Measurements from ENCODE around the gene PIK3R4. TPM values are rescaled to one million over a fixed set of nuclear protein-coding genes. Genes with fewer than 3 reads are reported as not detected.

The PIK3R4 gene
- total RNA-seq, 2 donors from 2014 or later, result 14.6 to 15.0 TPM

DNA sequence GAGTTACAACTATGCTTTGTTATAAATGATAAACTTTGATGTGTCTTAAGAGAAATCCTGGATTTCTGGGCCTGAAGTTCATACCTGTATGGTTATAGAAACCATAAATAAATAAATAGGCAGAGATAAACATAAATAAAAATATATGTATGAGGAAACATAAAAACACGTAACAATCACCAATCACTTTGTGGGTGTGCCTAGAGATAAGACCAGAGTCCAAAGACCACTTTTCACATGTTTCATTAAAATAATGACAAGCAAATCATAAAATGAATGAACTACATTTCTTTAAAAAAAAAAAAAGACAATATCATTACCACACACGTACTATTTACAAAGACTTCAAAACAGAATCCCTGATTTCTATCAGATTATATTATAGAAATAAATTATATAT is 14.1 kb downstream of the PIK3R4 start:
- no peak for DNase-seq
- no peaks in the 10 kb centered on the region for H3K9me3 ChIP-seq (ENCODE audit: control insufficient read depth, low read length, poor library complexity, severe bottlenecking)
- ATAC-seq, result no peak
- Mint-ChIP-seq H3K36me3 (ENCODE audit: low read depth) (peaks cover 2% of the 10 kb centered on the region), H3K27ac (no peak overlapping the region), H3K4me1 (peaks cover 14% of the 10 kb centered on the region), H3K4me3 (no peak overlapping the region), H3K27me3 (no peaks in the 10 kb centered on the region)

DNA sequence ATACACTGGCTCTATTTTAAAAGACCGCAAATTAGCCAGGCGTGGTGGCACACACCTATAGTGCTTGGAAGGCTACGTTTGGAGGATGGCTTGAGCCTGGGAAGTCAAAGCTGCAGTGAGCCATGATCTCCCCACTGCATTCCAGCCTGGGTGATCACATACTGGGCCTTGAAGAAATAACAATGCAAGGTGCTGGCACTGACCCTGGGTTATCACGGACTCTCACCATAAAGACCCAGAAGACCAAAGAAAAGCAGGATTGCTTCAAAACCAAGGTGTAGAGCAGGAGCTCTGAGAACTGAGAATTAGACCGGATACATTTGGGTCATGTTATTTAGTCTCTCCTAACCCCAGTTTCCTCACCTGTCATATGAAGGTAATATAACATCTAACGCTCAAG is 14.8 kb downstream of the PIK3R4 start:
- ATAC-seq (no peak), DNase-seq (no peak)
- H3K27me3 Mint-ChIP-seq, result no peaks in the 10 kb centered on the region
- no peak overlapping the region for H3K27ac Mint-ChIP-seq
- no peak overlapping the region for H3K4me3 Mint-ChIP-seq
- no peaks in the 10 kb centered on the region for H3K9me3 ChIP-seq (ENCODE audit: control insufficient read depth, low read length, poor library complexity, severe bottlenecking)
- peaks cover 2% of the 10 kb centered on the region for H3K36me3 Mint-ChIP-seq (ENCODE audit: low read depth)
- peaks cover 10% of the 10 kb centered on the region for H3K4me1 Mint-ChIP-seq

- no peaks in the 10 kb centered on the region for H3K27me3 Mint-ChIP-seq
- H3K36me3 Mint-ChIP-seq (ENCODE audit: low read depth), result peaks cover 4% of the 10 kb centered on the region
- H3K4me3 Mint-ChIP-seq, result no peak overlapping the region
- ATAC-seq (no peak), DNase-seq (no peak)
- H3K27ac Mint-ChIP-seq, result peak overlapping the region; percentile 56
- H3K4me1 Mint-ChIP-seq, result peaks cover 12% of the 10 kb centered on the region
- no peaks in the 10 kb centered on the region for H3K9me3 ChIP-seq (ENCODE audit: control insufficient read depth, low read length, poor library complexity, severe bottlenecking)
Observed at GRCh38 chr3:130729154-130729553, 17.5 kb downstream of the PIK3R4 start.

DNA sequence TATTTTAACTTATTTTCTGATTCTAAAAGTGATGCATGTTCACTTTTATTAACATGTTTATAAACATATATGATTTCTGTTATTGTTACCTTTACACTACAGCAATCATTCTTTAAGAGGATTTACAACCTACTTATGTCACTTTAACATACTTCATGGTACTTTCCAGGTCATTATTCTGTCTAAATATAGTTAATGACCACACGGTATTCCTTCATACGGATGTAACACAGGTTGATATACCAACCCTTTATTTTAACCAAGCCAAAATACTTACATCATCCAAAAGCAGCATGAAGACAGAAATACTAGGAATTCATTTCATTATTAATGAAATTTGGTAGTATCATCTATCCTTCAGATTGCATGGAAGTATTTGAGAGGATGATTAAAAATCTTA is 18.6 kb downstream of the PIK3R4 start:
- Mint-ChIP-seq H3K4me1 (peaks cover 12% of the 10 kb centered on the region), H3K4me3 (no peak overlapping the region), H3K27me3 (no peaks in the 10 kb centered on the region), H3K36me3 (ENCODE audit: low read depth) (peaks cover 4% of the 10 kb centered on the region), H3K27ac (peak overlapping the region; percentile 56)
- ATAC-seq (no peak), DNase-seq (no peak)
- no peaks in the 10 kb centered on the region for H3K9me3 ChIP-seq (ENCODE audit: control insufficient read depth, low read length, poor library complexity, severe bottlenecking)

DNA sequence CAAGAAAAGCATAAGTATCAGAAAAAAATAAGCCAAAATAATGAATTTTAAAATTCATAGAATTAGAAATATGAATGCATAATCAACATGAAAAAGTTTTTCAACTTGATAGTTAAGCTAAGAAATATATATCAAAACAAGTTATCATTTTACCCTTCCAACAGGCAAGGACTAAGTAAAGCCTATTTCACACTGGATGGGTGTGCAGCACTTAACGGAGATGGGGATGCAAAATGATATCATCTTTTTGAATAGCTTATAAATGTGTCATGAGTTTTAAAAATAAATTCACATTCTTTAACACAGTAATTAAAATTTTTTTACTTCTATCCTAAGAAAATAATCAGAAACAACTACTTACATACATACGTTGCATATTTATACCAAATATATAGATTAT is 20.9 kb downstream of the PIK3R4 start:
- Mint-ChIP-seq H3K4me3 (no peak overlapping the region), H3K36me3 (ENCODE audit: low read depth) (peaks cover 2% of the 10 kb centered on the region), H3K27me3 (no peaks in the 10 kb centered on the region), H3K4me1 (peaks cover 5% of the 10 kb centered on the region), H3K27ac (no peak overlapping the region)
- no peaks in the 10 kb centered on the region for H3K9me3 ChIP-seq (ENCODE audit: control insufficient read depth, low read length, poor library complexity, severe bottlenecking)
- no peak for ATAC-seq
- DNase-seq, result no peak

DNA sequence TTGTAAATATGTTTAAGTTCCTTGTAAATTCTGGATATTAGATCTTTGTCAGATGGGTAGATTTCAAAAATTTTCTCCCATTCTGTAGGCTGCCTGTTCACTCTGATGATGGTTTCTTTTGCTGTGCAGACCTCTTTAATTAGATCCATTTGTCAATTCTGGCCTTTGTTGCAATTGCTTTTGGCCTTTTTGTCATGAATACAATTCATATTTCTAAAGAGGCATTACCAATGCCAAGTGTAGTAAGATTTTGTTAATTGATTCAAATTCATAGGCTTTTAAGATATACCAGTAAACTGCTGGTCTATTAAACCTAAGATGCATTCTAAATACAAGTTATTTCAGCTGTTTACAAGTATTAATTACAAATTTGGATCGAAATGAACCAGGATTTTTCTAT is 31.0 kb downstream of the PIK3R4 start:
- peaks cover 4% of the 10 kb centered on the region for H3K4me1 Mint-ChIP-seq

GRCh38 chr3:130712718-130713423 is 33.8 kb downstream of the PIK3R4 start:
- H3K27ac Mint-ChIP-seq, result peak overlapping the region; percentile 49
- DNase-seq, result no peak
- no peak overlapping the region for H3K4me3 Mint-ChIP-seq
- H3K9me3 ChIP-seq (ENCODE audit: control insufficient read depth, low read length, poor library complexity, severe bottlenecking), result no peaks in the 10 kb centered on the region
- H3K27me3 Mint-ChIP-seq, result no peaks in the 10 kb centered on the region
- peaks cover 7% of the 10 kb centered on the region for H3K4me1 Mint-ChIP-seq
- peaks cover 13% of the 10 kb centered on the region for H3K36me3 Mint-ChIP-seq (ENCODE audit: low read depth)
- no peak for ATAC-seq

More for the DNA sequence above, 31.0 kb downstream of the PIK3R4 start:
- H3K27me3 Mint-ChIP-seq, result no peaks in the 10 kb centered on the region
- DNase-seq, result no peak
- H3K4me3 Mint-ChIP-seq, result no peak overlapping the region
- H3K27ac Mint-ChIP-seq, result no peak overlapping the region
- H3K36me3 Mint-ChIP-seq (ENCODE audit: low read depth), result peaks cover 11% of the 10 kb centered on the region
- ATAC-seq, result no peak
- no peaks in the 10 kb centered on the region for H3K9me3 ChIP-seq (ENCODE audit: control insufficient read depth, low read length, poor library complexity, severe bottlenecking)

DNA sequence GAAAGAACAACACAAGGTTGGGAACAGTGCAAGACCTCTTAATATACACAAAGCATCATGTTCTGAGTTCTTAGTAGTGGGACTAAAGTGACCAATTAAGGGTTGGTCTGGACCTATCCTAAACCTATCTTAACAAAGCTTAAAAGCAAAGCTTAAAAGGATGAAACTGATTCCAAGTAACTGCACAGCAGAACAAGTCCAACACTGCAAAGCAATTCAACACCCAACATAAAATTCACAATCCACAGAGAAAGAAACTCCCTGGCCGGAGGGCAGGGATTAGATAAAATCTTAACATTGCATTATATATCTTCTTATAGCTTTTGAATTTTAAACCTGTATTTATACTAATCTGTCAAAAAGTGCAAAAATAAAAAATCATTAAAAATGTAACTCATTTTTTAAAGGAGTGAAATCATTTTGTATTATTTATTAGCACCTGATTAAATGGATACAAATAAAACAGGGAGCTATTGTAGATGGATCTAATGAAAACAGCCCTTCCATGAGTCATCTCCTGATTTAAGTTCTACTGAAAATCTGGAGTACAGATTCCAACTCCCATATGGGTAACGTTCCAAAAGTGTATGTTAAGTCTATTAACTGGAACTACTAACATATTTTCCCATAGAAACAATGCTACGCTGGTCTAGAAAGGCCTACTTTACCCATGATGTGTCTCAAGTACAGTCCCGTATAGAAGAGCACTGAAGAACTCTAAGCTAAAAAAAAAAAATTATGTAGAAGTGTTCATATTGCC is 34.9 kb downstream of the PIK3R4 start:
- Mint-ChIP-seq H3K4me1 (peaks cover 7% of the 10 kb centered on the region), H3K4me3 (no peak overlapping the region), H3K27me3 (no peaks in the 10 kb centered on the region), H3K27ac (peak overlapping the region; percentile 49), H3K36me3 (ENCODE audit: low read depth) (peaks cover 13% of the 10 kb centered on the region)
- no peaks in the 10 kb centered on the region for H3K9me3 ChIP-seq (ENCODE audit: control insufficient read depth, low read length, poor library complexity, severe bottlenecking)
- DNase-seq, result no peak
- ATAC-seq, result no peak

DNA sequence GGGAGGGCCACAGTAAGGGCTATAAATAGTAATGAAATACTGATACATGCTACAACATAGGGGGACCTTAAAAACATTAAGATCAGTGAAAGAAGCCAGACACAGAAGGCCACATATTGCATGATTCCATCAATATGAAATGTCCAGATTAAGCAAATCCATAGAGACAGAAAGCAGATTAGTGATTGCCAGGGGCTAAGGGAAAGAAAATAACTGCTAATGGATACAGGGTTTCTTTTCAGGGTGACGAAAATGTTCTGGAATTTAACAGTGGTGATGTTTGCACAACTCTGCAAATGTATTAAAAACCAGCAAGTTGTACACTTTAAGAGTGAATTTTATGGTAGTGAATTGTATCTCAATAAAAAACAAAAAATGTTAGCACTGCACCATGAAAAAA is 37.0 kb downstream of the PIK3R4 start:
- no peaks in the 10 kb centered on the region for H3K9me3 ChIP-seq (ENCODE audit: control insufficient read depth, low read length, poor library complexity, severe bottlenecking)
- Mint-ChIP-seq H3K4me1 (peaks cover 7% of the 10 kb centered on the region), H3K4me3 (no peak overlapping the region), H3K27me3 (no peaks in the 10 kb centered on the region), H3K36me3 (ENCODE audit: low read depth) (peaks cover 10% of the 10 kb centered on the region), H3K27ac (no peak overlapping the region)
- no peak for ATAC-seq
- DNase-seq, result no peak

GRCh38 chr3:130707902-130708601 is 38.6 kb downstream of the PIK3R4 start:
- DNase-seq, result no peak
- peaks cover 5% of the 10 kb centered on the region for H3K4me1 Mint-ChIP-seq
- peaks cover 12% of the 10 kb centered on the region for H3K36me3 Mint-ChIP-seq (ENCODE audit: low read depth)

GRCh38 chr3:130705501-130705900 is 41.1 kb downstream of the PIK3R4 start:
- no peaks in the 10 kb centered on the region for H3K27me3 Mint-ChIP-seq

More at GRCh38 chr3:130707902-130708601, 38.6 kb downstream of the PIK3R4 start:
- no peak overlapping the region for H3K27ac Mint-ChIP-seq
- no peaks in the 10 kb centered on the region for H3K27me3 Mint-ChIP-seq
- no peaks in the 10 kb centered on the region for H3K9me3 ChIP-seq (ENCODE audit: control insufficient read depth, low read length, poor library complexity, severe bottlenecking)
- no peak overlapping the region for H3K4me3 Mint-ChIP-seq
- no peak for ATAC-seq

DNA sequence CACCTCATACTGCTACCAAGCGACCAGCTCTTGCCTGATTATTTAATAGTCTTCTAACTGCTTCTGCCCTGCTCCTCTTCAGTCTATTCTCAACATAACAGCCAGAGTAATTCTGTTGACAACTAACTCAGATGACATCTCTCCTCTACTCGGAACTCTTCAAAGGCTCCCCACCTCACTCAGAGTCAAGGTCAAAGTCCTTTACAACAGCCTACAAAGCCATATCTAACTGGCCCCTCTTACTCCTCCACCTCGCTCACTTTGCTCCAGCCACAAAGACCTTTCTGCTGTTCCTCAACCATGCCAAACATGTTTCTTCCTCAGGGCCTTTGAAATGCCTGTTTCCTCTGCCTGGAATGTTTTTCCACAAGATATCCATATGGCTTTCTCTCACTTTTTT is 43.6 kb downstream of the PIK3R4 start:
- no peaks in the 10 kb centered on the region for H3K27me3 Mint-ChIP-seq
- H3K36me3 Mint-ChIP-seq (ENCODE audit: low read depth), result peaks cover 23% of the 10 kb centered on the region
- ATAC-seq (no peak), DNase-seq (no peak)
- no peaks in the 10 kb centered on the region for H3K9me3 ChIP-seq (ENCODE audit: control insufficient read depth, low read length, poor library complexity, severe bottlenecking)
- H3K4me3 Mint-ChIP-seq, result no peak overlapping the region
- H3K4me1 Mint-ChIP-seq, result no peaks in the 10 kb centered on the region
- no peak overlapping the region for H3K27ac Mint-ChIP-seq

More at GRCh38 chr3:130705501-130705900, 41.1 kb downstream of the PIK3R4 start:
- Mint-ChIP-seq H3K36me3 (ENCODE audit: low read depth) (peaks cover 20% of the 10 kb centered on the region), H3K4me3 (no peak overlapping the region), H3K4me1 (peaks cover 3% of the 10 kb centered on the region), H3K27ac (no peak overlapping the region)
- H3K9me3 ChIP-seq (ENCODE audit: control insufficient read depth, low read length, poor library complexity, severe bottlenecking), result no peaks in the 10 kb centered on the region
- DNase-seq (no peak), ATAC-seq (no peak)

- no peaks in the 10 kb centered on the region for H3K27me3 Mint-ChIP-seq
- ATAC-seq (no peak), DNase-seq (no peak)
- H3K36me3 Mint-ChIP-seq (ENCODE audit: low read depth), result peaks cover 24% of the 10 kb centered on the region
- H3K27ac Mint-ChIP-seq, result peak overlapping the region; percentile 65
- H3K9me3 ChIP-seq (ENCODE audit: control insufficient read depth, low read length, poor library complexity, severe bottlenecking), result no peaks in the 10 kb centered on the region
- H3K4me3 Mint-ChIP-seq, result no peak overlapping the region
- no peaks in the 10 kb centered on the region for H3K4me1 Mint-ChIP-seq
Observed at GRCh38 chr3:130700541-130700940, 46.1 kb downstream of the PIK3R4 start.
